HCT116 (cell line): Measurements from ENCODE around the gene PPP2R5D. TPM values are rescaled to one million over a fixed set of nuclear protein-coding genes. Genes with fewer than 3 reads are reported as not detected.

Experiments used
- ATAC-seq: fragments of 200-7000 bp; cut with Tn5 transposase; 2 replicates; pipeline ENCODE4 v1.9.1; 2020; ENCODE audit warnings: mild to moderate bottlenecking, moderate library complexity
- BruUV-seq: library from RNA; stranded (reverse); fragments of 400-500 nt; replicated peaks from 2 replicates; lab custom pipeline; 2021; lab: Mats Ljungman, UMichigan
- CTCF ChIA-PET: fragments of 300-600 bp; sonication (Branson Sonifier 250); formaldehyde crosslinking; loops from one replicate; lab custom pipeline; 2021; ENCODE audit warnings: antibody characterized with exemption; lab: Charles Lee
- POLR2A ChIA-PET: fragments of 300-600, 350-600 bp; sonication (Branson Sonifier 250); formaldehyde crosslinking; loops from one replicate; lab custom pipeline; 2021; ENCODE audit warnings: antibody characterized with exemption; lab: Charles Lee
- RAD21 ChIA-PET, 2 experiments: fragments of 300-600 bp; sonication (Branson Sonifier 250); formaldehyde crosslinking; loops; one replicate each; lab custom pipeline; 2023; ENCODE audit warnings: low total read pairs in 2 of 2; ENCODE audit not compliant: uncharacterized antibody in 2 of 2, unreplicated experiment in 2 of 2, low non-redundant PET in 1 of 2; lab: Charles Lee
- DNase-seq: peaks from one replicate; pipeline ENCODE4 v3.0.0-alpha.2; 2010; ENCODE audit warnings: low read depth, low spot score
- H2AFZ ChIP-seq: fragments of 200-600 bp; shearing (Covaris generic), sonication (generic); 2 replicates; pipeline ENCODE4 v1.6.1; 2017; ENCODE audit warnings: low read depth, mixed run types, mixed read lengths, antibody characterized with exemption, low read length; ENCODE audit not compliant: poor library complexity, severe bottlenecking
- H3K27ac ChIP-seq: 2 replicates; pipeline ENCODE4 v1.5.1; 2012; ENCODE audit warnings: low read depth, low read length
- H3K27me3 ChIP-seq: fragments of 200-600 bp; sonication (generic); 2 replicates; pipeline ENCODE4 v1.6.1; 2016; ENCODE audit warnings: mixed run types, low read length, mixed read lengths; ENCODE audit not compliant: insufficient read depth
- H3K36me3 ChIP-seq, 2 experiments: fragments of 200-500 bp in 1 of 2; fragments of 200-600 bp in 1 of 2; sonication (Bioruptor generic) in 1 of 2; sonication (generic) in 1 of 2; 2 replicates each; pipeline versions ENCODE4 v1.5.1 to v1.6.1; 2014 to 2016; ENCODE audit warnings: low read length in 2 of 2, inconsistent platforms in 1 of 2, mixed read lengths in 1 of 2, mixed run types in 1 of 2; ENCODE audit not compliant: insufficient read depth in 2 of 2, control insufficient read depth in 1 of 2
- H3K4me1 ChIP-seq, 2 experiments: fragments of 200-600 bp in 1 of 2; sonication (generic) in 1 of 2; 2 replicates each; pipeline versions ENCODE4 v1.5.1 to v1.6.1; 2012 to 2017; ENCODE audit warnings: low read length in 2 of 2, inconsistent platforms in 1 of 2, mild to moderate bottlenecking in 1 of 2, mixed read lengths in 1 of 2, mixed run types in 1 of 2, moderate library complexity in 1 of 2; ENCODE audit not compliant: insufficient read depth in 2 of 2, control insufficient read depth in 1 of 2
- H3K4me2 ChIP-seq: fragments of 200-600 bp; sonication (generic); 2 replicates; pipeline ENCODE4 v1.6.1; 2017; ENCODE audit warnings: mixed run types, low read length, mixed read lengths
- H3K4me3 ChIP-seq, 2 experiments: fragments of 200-600 bp in 1 of 2; sonication (generic) in 1 of 2; replicated peaks in 1 of 2; 2 replicates each; pipeline ENCODE4 v1.5.1; 2011 to 2016; ENCODE audit warnings: low read length in 2 of 2, control low read depth in 1 of 2, low read depth in 1 of 2, mild to moderate bottlenecking in 1 of 2, mixed read lengths in 1 of 2, mixed run types in 1 of 2
- H3K79me2 ChIP-seq: fragments of 200-600 bp; sonication (generic); 2 replicates; pipeline ENCODE4 v1.6.1; 2017; ENCODE audit warnings: mild to moderate bottlenecking, mixed run types, low read length, moderate library complexity, mixed read lengths; ENCODE audit not compliant: insufficient read depth
- H3K9ac ChIP-seq: fragments of 200-600 bp; sonication (generic); 2 replicates; pipeline ENCODE4 v1.6.1; 2016; ENCODE audit warnings: low read length, mixed read lengths
- H3K9me2 ChIP-seq: fragments of 200-600 bp; sonication (generic), shearing (Covaris generic); 2 replicates; pipeline ENCODE4 v1.6.1; 2017; ENCODE audit warnings: mixed run types, mild to moderate bottlenecking, moderate library complexity; ENCODE audit not compliant: insufficient read depth
- H3K9me3 ChIP-seq, 2 experiments: fragments of 200-500 bp in 1 of 2; fragments of 200-600 bp in 1 of 2; sonication (Bioruptor generic) in 1 of 2; sonication (generic) in 1 of 2; 2 replicates each; pipeline ENCODE4 v1.6.1; 2014 to 2017; ENCODE audit warnings: low read length in 2 of 2, mixed read lengths in 2 of 2, inconsistent platforms in 1 of 2, low read depth in 1 of 2, mild to moderate bottlenecking in 1 of 2, mixed run types in 1 of 2, moderate library complexity in 1 of 2; ENCODE audit not compliant: control insufficient read depth in 1 of 2, insufficient read depth in 1 of 2
- H4K20me1 ChIP-seq: fragments of 200-600 bp; sonication (generic), shearing (Covaris generic); 2 replicates; pipeline ENCODE4 v1.6.1; 2017; ENCODE audit warnings: mixed run types, mild to moderate bottlenecking, moderate library complexity; ENCODE audit not compliant: insufficient read depth
- CBX3 ChIP-seq: IDR thresholded peaks from 2 replicates; pipeline ENCODE4 v1.6.1; 2012; ENCODE audit warnings: low read depth
- CEBPB ChIP-seq: IDR thresholded peaks from 2 replicates; pipeline ENCODE4 v1.6.1; 2012; ENCODE audit warnings: low read depth
- EZH2phosphoT487 ChIP-seq: fragments of 200-600 bp; IDR thresholded peaks from 2 replicates; pipeline ENCODE4 v1.6.1; 2018; ENCODE audit warnings: antibody characterized with exemption, borderline replicate concordance
- JUND ChIP-seq: IDR thresholded peaks from 2 replicates; pipeline ENCODE4 v1.6.1; 2012
- POLR2A ChIP-seq: IDR thresholded peaks from 2 replicates; pipeline ENCODE4 v1.7.0; 2011; ENCODE audit warnings: borderline replicate concordance; ENCODE audit not compliant: insufficient read depth, insufficient read length; ENCODE audit errors: extremely low read depth
- POLR2AphosphoS5 ChIP-seq: IDR thresholded peaks from 2 replicates; pipeline ENCODE4 v1.6.1; 2011; ENCODE audit warnings: mild to moderate bottlenecking, low read depth, low read length, moderate library complexity
- RAD21 ChIP-seq: IDR thresholded peaks from 2 replicates; pipeline ENCODE4 v1.6.1; 2012; ENCODE audit warnings: low read depth, mild to moderate bottlenecking
- SP1 ChIP-seq: IDR thresholded peaks from 2 replicates; pipeline ENCODE4 v1.6.1; 2012; ENCODE audit warnings: low read depth
- SRF ChIP-seq: IDR thresholded peaks from 2 replicates; pipeline ENCODE4 v1.6.1; 2012; ENCODE audit warnings: low read depth
- TCF7L2 ChIP-seq: IDR thresholded peaks from 2 replicates; pipeline ENCODE4 v1.7.0; 2011; ENCODE audit warnings: borderline replicate concordance, inconsistent platforms; ENCODE audit not compliant: insufficient read depth, insufficient read length; ENCODE audit errors: extremely low read depth
- ZFX ChIP-seq: fragments of 450-650 bp; IDR thresholded peaks from 2 replicates; pipeline ENCODE4 v1.6.1; 2017
- ZNF274 ChIP-seq: fragments of 200-500 bp; sonication (Bioruptor generic); IDR thresholded peaks from 2 replicates; pipeline ENCODE4 v1.6.1; 2014; ENCODE audit warnings: mild to moderate bottlenecking, low read depth, low read length, inconsistent platforms
- intact Hi-C: fragments of 100-400 bp; cut with micrococcal nuclease; formaldehyde crosslinking; loops from 2 replicates; pipeline ENCODE4 v1.10.0; 2022
- total RNA-seq: library from RNA; stranded (reverse); gene quantifications from one replicate; pipeline ENCODE4 v1.2.1, GENCODE V29; 2021; ENCODE audit not compliant: unreplicated experiment
- TF ChIP-seq, protein P1 (sequence below): IDR thresholded peaks from 2 replicates; pipeline ENCODE4 v1.6.1; 2011; ENCODE audit warnings: mild to moderate bottlenecking, low read length, moderate library complexity; ENCODE audit not compliant: insufficient replicate concordance; ENCODE audit errors: extremely low read depth
- TF ChIP-seq, protein P2 (sequence below), 3 experiments: fragments of 200-600 bp in 1 of 3; sonication (generic) in 1 of 3; IDR thresholded peaks in 2 of 3; conservative IDR thresholded peaks in 1 of 3; 2 replicates each; pipeline ENCODE4 v1.5.1; 2012 to 2017; ENCODE audit warnings: low read depth in 2 of 3, low read length in 2 of 3, antibody characterized with exemption in 1 of 3, borderline replicate concordance in 1 of 3, control low read depth in 1 of 3, mild to moderate bottlenecking in 1 of 3, mixed read lengths in 1 of 3, mixed run types in 1 of 3, moderate library complexity in 1 of 3; ENCODE audit not compliant: insufficient read depth in 1 of 3

PPP2R5D gene
- total RNA-seq, 1 experiment from 2014 or later: 49.6 TPM

DNA sequence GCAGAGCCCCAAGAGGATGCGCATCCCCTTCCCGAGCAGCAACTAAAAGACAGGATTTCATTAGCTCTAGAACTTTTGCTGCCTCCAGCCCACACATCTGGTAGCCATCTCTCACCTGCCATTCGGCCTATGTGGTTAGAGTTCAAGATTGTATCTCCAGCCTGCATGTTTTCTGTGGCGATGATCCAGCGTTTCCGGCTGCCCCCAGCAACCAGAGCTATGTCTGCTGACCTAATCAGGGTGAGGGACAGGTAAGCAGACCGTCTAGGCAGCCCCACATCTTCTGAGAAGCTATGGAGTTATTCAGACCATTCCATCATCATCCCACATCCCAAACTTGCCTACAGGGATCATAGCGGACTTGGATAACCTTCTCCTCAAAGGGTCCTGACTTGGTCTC, 71.6 kb downstream of the PPP2R5D start:
- H3K4me1 ChIP-seq: peaks cover 13 to 41% of the 10 kb centered on the region in 2 experiments; a peak in 3 of 4 replicates
- no TSS peak for BruUV-seq
- H3K27me3 ChIP-seq: no peaks in the 10 kb centered on the region
- ATAC-seq (no peak), DNase-seq (no peak)
- H3K79me2 ChIP-seq: peaks cover 44% of the 10 kb centered on the region
- ChIA-PET RAD21 (no interaction called here), POLR2A (interaction anchor here (1.2 kb wide), 1 partner anchor 42 kb away, joined by 4 read pairs; the partner anchor contains the start of genes KLHDC3 and MEA1), CTCF (no interaction called here)
- intact Hi-C loops: loop anchor here (5.0 kb wide), 3 partner anchors 44 to 116 kb away; partner anchors contain the start of genes KLHDC3, MEA1 and SRF
- peaks cover 0 to 19% of the 10 kb centered on the region in 2 experiments; a peak in 1 of 4 replicates for H3K36me3 ChIP-seq
- H3K9me2 ChIP-seq: no peaks in the 10 kb centered on the region
- H3K9ac ChIP-seq: no peak overlapping the region
- H3K4me2 ChIP-seq: no peak overlapping the region
- H3K4me3 ChIP-seq: no peak overlapping the region
- TF ChIP-seq CEBPB (no peak), RAD21 (no peak), TCF7L2 (no peak), POLR2A (no peak), JUND (no peak), SP1 (no peak), SRF (no peak), EZH2phosphoT487 (no peak), POLR2AphosphoS5 (no peak), CBX3 (no peak), ZFX (no peak), ZNF274 (no peak)
- TF ChIP-seq, protein P1, sequence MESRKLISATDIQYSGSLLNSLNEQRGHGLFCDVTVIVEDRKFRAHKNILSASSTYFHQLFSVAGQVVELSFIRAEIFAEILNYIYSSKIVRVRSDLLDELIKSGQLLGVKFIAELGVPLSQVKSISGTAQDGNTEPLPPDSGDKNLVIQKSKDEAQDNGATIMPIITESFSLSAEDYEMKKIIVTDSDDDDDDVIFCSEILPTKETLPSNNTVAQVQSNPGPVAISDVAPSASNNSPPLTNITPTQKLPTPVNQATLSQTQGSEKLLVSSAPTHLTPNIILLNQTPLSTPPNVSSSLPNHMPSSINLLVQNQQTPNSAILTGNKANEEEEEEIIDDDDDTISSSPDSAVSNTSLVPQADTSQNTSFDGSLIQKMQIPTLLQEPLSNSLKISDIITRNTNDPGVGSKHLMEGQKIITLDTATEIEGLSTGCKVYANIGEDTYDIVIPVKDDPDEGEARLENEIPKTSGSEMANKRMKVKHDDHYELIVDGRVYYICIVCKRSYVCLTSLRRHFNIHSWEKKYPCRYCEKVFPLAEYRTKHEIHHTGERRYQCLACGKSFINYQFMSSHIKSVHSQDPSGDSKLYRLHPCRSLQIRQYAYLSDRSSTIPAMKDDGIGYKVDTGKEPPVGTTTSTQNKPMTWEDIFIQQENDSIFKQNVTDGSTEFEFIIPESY: no peak
- TF ChIP-seq, protein P2, sequence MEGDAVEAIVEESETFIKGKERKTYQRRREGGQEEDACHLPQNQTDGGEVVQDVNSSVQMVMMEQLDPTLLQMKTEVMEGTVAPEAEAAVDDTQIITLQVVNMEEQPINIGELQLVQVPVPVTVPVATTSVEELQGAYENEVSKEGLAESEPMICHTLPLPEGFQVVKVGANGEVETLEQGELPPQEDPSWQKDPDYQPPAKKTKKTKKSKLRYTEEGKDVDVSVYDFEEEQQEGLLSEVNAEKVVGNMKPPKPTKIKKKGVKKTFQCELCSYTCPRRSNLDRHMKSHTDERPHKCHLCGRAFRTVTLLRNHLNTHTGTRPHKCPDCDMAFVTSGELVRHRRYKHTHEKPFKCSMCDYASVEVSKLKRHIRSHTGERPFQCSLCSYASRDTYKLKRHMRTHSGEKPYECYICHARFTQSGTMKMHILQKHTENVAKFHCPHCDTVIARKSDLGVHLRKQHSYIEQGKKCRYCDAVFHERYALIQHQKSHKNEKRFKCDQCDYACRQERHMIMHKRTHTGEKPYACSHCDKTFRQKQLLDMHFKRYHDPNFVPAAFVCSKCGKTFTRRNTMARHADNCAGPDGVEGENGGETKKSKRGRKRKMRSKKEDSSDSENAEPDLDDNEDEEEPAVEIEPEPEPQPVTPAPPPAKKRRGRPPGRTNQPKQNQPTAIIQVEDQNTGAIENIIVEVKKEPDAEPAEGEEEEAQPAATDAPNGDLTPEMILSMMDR (IDR thresholded peaks at IDR 0.05 in 2 of 3, conservative IDR thresholded peaks at IDR 0.05 in 1 of 3; ENCODE audit: borderline replicate concordance in 1 of 3, insufficient read depth in 1 of 3, low read depth in 2 of 3, low read length in 2 of 3): no peak
- H3K9me3 ChIP-seq: no peaks in the 10 kb centered on the region
- no peaks in the 10 kb centered on the region for H4K20me1 ChIP-seq
- H2AFZ ChIP-seq: no peak overlapping the region
- H3K27ac ChIP-seq: no peak overlapping the region
